Osteocyte (in vitro differentiated cells): ENCODE results near the gene RICTOR. TPM values are rescaled to one million over a fixed set of nuclear protein-coding genes. Genes with fewer than 3 reads are reported as not detected.
"Not testable (repeated sequence)": the region's sequence is repeated elsewhere in the genome, so short reads cannot be mapped to it uniquely, and the experiment has no call there.

Experiments used
- DNase-seq: peaks from one replicate; pipeline ENCODE4 v3.0.0; 2021; ENCODE audit warnings: mixed read lengths; ENCODE audit not compliant: unreplicated experiment; ENCODE audit errors: extremely low spot score
- H3K27ac Mint-ChIP-seq: one replicate; pipeline ENCODE4 v1.8.0; 2021; ENCODE audit warnings: mild to moderate bottlenecking, mixed read lengths; ENCODE audit not compliant: unreplicated experiment
- H3K27me3 Mint-ChIP-seq: one replicate; pipeline ENCODE4 v1.8.0; 2021; ENCODE audit warnings: mixed read lengths; ENCODE audit not compliant: unreplicated experiment
- H3K36me3 Mint-ChIP-seq: one replicate; pipeline ENCODE4 v1.8.0; 2021; ENCODE audit warnings: mixed read lengths; ENCODE audit not compliant: unreplicated experiment
- H3K4me1 Mint-ChIP-seq: one replicate; pipeline ENCODE4 v1.8.0; 2021; ENCODE audit warnings: mixed read lengths; ENCODE audit not compliant: unreplicated experiment
- H3K4me3 Mint-ChIP-seq: one replicate; pipeline ENCODE4 v1.8.0; 2021; ENCODE audit warnings: mild to moderate bottlenecking, moderate library complexity, mixed read lengths; ENCODE audit not compliant: unreplicated experiment
- H3K9me3 Mint-ChIP-seq: one replicate; pipeline ENCODE4 v1.8.0; 2021; ENCODE audit warnings: mixed read lengths; ENCODE audit not compliant: unreplicated experiment
- total RNA-seq: library from RNA; stranded (reverse); gene quantifications from 2 replicates; pipeline ENCODE4 v1.2.1, GENCODE V29; 2021
- TF ChIP-seq, protein P1 (sequence below): fragments of 200-600 bp; sonication (generic); IDR thresholded peaks from 2 replicates; pipeline ENCODE4 v1.5.0; 2021; ENCODE audit warnings: antibody characterized with exemption, mild to moderate bottlenecking, moderate library complexity

The RICTOR gene
- total RNA-seq, 1 donor from 2014 or later: 31.2 TPM

DNA sequence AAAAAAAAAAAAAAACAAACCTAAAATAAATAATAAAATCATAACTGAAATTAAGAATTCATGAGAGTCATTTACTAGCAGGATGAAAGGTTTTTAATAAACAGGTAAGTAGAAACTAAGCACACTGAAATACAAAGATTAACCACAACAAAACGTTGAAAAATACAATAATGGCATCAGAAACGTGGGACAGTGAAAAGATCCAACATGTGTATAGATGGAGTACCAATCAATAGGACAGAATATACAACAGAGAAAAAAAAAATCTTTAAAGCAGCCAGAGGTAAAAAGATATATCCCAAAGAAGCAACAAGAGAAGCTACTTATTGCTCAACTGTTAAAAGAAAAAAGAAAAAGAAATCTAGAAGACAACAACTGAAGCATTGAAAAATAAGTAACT, 75.2 kb downstream of the RICTOR start:
- no peak overlapping the region for H3K27ac Mint-ChIP-seq
- no peaks in the 10 kb centered on the region for H3K27me3 Mint-ChIP-seq
- peaks cover 2% of the 10 kb centered on the region for H3K4me1 Mint-ChIP-seq

DNA sequence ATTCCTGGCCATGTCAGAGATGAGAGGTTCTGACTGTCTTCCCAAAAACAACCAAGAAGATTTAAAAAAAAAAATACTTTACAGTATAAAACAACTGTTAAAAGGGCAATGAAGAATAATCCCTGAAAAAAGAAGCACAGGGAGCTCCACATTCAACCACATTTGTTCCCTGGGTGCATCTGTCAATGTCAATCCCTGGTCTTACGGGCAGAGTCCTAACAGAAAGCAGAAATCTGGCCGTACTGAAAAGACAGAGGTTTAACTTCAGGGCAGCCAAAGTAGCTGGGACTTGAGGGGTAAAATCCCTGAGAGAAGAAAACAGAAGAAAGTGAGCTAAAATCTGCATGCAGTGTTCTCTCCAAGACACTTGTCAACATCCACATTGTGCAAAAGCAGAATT, 76.6 kb downstream of the RICTOR start:
- H3K4me3 Mint-ChIP-seq: no peak overlapping the region
- no peak for DNase-seq
- peaks cover 2% of the 10 kb centered on the region for H3K4me1 Mint-ChIP-seq
- no peak overlapping the region for H3K27ac Mint-ChIP-seq
- TF ChIP-seq, protein P1, sequence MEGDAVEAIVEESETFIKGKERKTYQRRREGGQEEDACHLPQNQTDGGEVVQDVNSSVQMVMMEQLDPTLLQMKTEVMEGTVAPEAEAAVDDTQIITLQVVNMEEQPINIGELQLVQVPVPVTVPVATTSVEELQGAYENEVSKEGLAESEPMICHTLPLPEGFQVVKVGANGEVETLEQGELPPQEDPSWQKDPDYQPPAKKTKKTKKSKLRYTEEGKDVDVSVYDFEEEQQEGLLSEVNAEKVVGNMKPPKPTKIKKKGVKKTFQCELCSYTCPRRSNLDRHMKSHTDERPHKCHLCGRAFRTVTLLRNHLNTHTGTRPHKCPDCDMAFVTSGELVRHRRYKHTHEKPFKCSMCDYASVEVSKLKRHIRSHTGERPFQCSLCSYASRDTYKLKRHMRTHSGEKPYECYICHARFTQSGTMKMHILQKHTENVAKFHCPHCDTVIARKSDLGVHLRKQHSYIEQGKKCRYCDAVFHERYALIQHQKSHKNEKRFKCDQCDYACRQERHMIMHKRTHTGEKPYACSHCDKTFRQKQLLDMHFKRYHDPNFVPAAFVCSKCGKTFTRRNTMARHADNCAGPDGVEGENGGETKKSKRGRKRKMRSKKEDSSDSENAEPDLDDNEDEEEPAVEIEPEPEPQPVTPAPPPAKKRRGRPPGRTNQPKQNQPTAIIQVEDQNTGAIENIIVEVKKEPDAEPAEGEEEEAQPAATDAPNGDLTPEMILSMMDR: no peak
- H3K27me3 Mint-ChIP-seq: no peaks in the 10 kb centered on the region
- H3K36me3 Mint-ChIP-seq: peaks cover 37% of the 10 kb centered on the region
- peaks cover 12% of the 10 kb centered on the region for H3K9me3 Mint-ChIP-seq

More for the DNA sequence above, 75.2 kb downstream of the RICTOR start:
- Mint-ChIP-seq H3K36me3 (peaks cover 37% of the 10 kb centered on the region), H3K4me3 (no peak overlapping the region), H3K9me3 (peaks cover 12% of the 10 kb centered on the region)
- no peak for DNase-seq
- TF ChIP-seq, protein P1: no peak

DNA sequence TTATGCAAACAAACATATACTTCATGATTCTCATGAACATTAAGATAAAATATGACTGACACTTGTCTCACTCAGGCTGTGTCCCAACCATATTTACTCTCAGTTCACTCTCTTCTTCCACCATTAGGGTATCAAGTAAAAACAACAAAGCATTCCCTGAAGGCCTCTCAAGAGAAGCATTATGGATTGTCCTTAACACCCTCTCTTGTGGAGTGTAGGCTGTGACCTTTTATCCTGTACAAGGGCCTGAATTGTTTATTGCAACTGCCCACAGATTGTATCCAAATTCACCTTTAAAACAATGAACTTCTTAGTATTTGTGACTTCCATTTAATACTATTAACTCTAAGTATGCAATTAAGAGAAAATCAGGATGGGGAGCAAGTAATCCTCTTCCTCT, 78.1 kb downstream of the RICTOR start:
- DNase-seq: no peak
- Mint-ChIP-seq H3K27ac (no peak overlapping the region), H3K27me3 (no peaks in the 10 kb centered on the region), H3K4me3 (no peak overlapping the region), H3K4me1 (peaks cover 2% of the 10 kb centered on the region), H3K36me3 (peaks cover 28% of the 10 kb centered on the region), H3K9me3 (peaks cover 12% of the 10 kb centered on the region)
- TF ChIP-seq, protein P1: no peak

DNA sequence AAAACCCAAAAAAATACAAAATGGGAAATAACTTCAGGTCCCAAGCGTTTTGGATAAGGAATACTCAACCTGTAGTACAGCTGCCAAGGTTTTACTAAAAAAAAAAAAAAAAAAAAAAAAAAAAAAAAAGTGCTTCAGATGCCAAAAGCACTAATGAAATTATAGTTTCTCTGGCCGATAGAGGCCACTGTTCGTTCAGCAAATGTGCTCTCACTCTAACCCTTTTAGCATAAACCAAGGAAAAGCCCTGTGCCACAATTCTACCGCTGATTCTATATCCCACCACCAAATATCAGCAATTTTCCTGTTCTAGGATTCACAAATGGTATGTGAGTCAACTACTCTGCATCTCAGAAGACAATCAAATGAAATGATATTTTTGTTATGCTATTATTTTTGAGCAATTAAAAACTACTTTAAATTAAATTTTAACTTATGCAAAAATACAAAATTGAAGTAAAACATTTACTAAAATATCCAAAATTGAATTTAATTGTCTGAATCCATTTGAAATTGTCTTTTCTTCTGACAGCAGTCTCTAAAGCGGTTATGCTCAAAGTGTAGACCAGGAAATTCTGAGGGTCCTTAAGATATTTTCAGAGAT, 79.8 kb downstream of the RICTOR start:
- TF ChIP-seq, protein P1: peak; percentile 63
- Mint-ChIP-seq H3K9me3 (peaks cover 8% of the 10 kb centered on the region), H3K36me3 (peaks cover 28% of the 10 kb centered on the region), H3K27me3 (no peaks in the 10 kb centered on the region), H3K4me3 (no peak overlapping the region), H3K4me1 (peaks cover 2% of the 10 kb centered on the region), H3K27ac (no peak overlapping the region)
- DNase-seq: no peak

DNA sequence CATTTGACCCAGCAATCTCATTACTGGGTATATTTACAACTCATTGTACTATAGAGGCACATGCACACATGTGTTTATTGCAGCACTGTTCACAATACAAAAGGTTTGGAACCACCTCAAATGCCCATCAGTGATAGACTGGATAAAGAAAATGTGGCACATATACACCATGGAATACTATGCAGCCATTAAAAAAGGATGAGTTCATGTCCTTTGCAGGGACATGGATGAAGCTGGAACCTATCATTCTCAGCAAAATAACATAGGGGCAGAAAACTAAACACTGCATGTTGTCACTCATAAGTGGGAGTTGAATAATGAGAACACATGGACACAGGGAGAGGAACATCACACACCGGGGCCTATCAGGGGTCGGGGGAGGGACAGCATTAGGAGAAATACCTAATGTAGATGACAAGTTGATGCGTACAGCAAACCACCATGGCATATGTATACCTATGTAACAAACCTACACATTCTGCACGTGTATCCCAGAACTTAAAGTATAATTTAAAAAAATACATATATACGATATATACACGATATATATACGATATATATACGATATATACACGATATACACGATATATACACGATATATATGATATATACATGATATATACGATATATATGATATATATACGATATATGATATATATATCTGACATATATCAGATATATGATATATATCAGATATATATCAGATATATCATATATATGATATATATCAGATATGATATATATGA, 84.1 kb downstream of the RICTOR start:
- not testable (repeated sequence) for H3K4me3 Mint-ChIP-seq, H3K4me1 Mint-ChIP-seq
- peaks cover 49% of the 10 kb centered on the region for H3K36me3 Mint-ChIP-seq

More for the DNA sequence above, 84.1 kb downstream of the RICTOR start:
- not testable (repeated sequence) for H3K27me3 Mint-ChIP-seq, DNase-seq, H3K27ac Mint-ChIP-seq
- peaks cover 29% of the 10 kb centered on the region for H3K9me3 Mint-ChIP-seq
